Adrenal gland (tissue), 12 donors: ENCODE measurements around the gene ARHGAP20. TPM values are rescaled to one million over a fixed set of nuclear protein-coding genes. Genes with fewer than 3 reads are reported as not detected.

Experiments used
- DNase-seq, 7 donors: peaks; one replicate each; pipeline ENCODE4 v3.0.0-alpha.2; 2019 to 2020
- H3K27ac ChIP-seq, 5 donors: fragments of 200-600 bp; sonication (generic) in 4 of 5; 1 replicate in 3 of 5; 2 replicates in 2 of 5; pipeline versions ENCODE4 v1.5.1 to v1.8.0; 2016 to 2020; ENCODE audit warnings: mild to moderate bottlenecking in 1 of 5
- H3K27me3 ChIP-seq: fragments of 200-600 bp; 2 replicates; pipeline ENCODE4 v1.8.0; 2021
- H3K36me3 ChIP-seq, 2 donors: fragments of 200-600 bp; replicated peaks in 1 of 2; 1 replicate in 1 of 2; 2 replicates in 1 of 2; pipeline versions ENCODE4 v1.5.1 to v1.8.0; 2018 to 2022
- H3K4me1 ChIP-seq, 2 donors: fragments of 200-600 bp; replicated peaks in 1 of 2; 1 replicate in 1 of 2; 2 replicates in 1 of 2; pipeline versions ENCODE4 v1.5.1 to v1.8.0; 2018 to 2021
- H3K4me3 ChIP-seq, 4 donors: fragments of 200-600 bp; sonication (generic) in 3 of 4; one replicate each; pipeline ENCODE4 v1.5.1; 2016 to 2018
- H3K9me3 ChIP-seq, 3 donors: fragments of 200-600 bp; sonication (generic) in 1 of 3; replicated peaks in 1 of 3; 1 replicate in 2 of 3; 2 replicates in 1 of 3; pipeline versions ENCODE4 v1.5.1 to v1.8.0; 2016 to 2021
- POLR2A ChIP-seq, 2 donors: fragments of 450-650 bp; IDR thresholded peaks; one replicate each; pipeline ENCODE4 v1.6.1; 2017; ENCODE audit warnings: antibody characterized with exemption in 2 of 2, mild to moderate bottlenecking in 2 of 2, moderate library complexity in 1 of 2
- WGBS, 4 donors: extraction: QIAGEN DNeasy Blood & Tissue Kit in 2 of 4; methylation state at CpG; one replicate each; pipeline versions ENCODE4 v1.1.5 to v1.1.7; 2013 to 2017; 5-methylcytosine and 5-hydroxymethylcytosine counted together
- intact Hi-C, 2 donors: fragments of 100-400 bp; cut with DNase I; formaldehyde crosslinking; loops; one replicate each; pipeline versions ENCODE4 v1.14.1 to v1.15.0; 2022 to 2023
- polyA plus RNA-seq, 3 donors: library from polyadenylated mRNA; stranded (reverse); fragments of 200-250 nt in 2 of 3; fragments of 350-450 nt in 1 of 3; fragmentation: Illumina TruSeq in 1 of 3; extraction: RNeasy Lipid Tissue Mini Kit (QIAGEN cat#74804) in 1 of 3; gene quantifications; one replicate each; pipeline ENCODE4 v1.2.3, GENCODE V29; 2013 to 2014
- total RNA-seq, 9 donors: library from RNA; depleted of rRNA in 4 of 9; stranded (reverse); fragments of >200 nt in 4 of 9; fragments of 120-200 nt in 1 of 9; fragmentation: NEBNext Ultra II Directional in 1 of 9; extraction: Animal tissue kit (Norgen Biotek cat#: 25700) in 1 of 9; gene quantifications; one replicate each; pipeline versions ENCODE4 v1.1.0 to v1.2.4, GENCODE V29; 2013 to 2023
- TF ChIP-seq, protein P1 (sequence below), 6 experiments: fragments of 450-650 bp in 4 of 6; fragments of 200-600 bp in 2 of 6; sonication (generic) in 1 of 6; IDR thresholded peaks; 1 replicate in 5 of 6; 2 replicates in 1 of 6; pipeline versions ENCODE4 v1.5.1 to v1.8.0; 2016 to 2021; ENCODE audit warnings: antibody characterized with exemption in 6 of 6, mild to moderate bottlenecking in 2 of 6, moderate library complexity in 1 of 6
- donor health status: healthy with polysubstance abuse.
- donor health status: Bipolar disorder and iron deficiency.
- donor health status: DM: yes; HTN: yes; CAD: no.
- donor health status: DM: no; HTN: no; CAD: no.
- donor health status: DM: no; HTN: no; CAD: no.
- donor health status: DM: yes; HTN: yes; CAD: no.

The ARHGAP20 gene
- total and polyA plus RNA-seq, 12 donors = 0.84 to 8.2 (median 3.7) TPM

- no peak for TF ChIP-seq POLR2A (IDR thresholded peaks at IDR 0.05)
- TF ChIP-seq, protein P1, sequence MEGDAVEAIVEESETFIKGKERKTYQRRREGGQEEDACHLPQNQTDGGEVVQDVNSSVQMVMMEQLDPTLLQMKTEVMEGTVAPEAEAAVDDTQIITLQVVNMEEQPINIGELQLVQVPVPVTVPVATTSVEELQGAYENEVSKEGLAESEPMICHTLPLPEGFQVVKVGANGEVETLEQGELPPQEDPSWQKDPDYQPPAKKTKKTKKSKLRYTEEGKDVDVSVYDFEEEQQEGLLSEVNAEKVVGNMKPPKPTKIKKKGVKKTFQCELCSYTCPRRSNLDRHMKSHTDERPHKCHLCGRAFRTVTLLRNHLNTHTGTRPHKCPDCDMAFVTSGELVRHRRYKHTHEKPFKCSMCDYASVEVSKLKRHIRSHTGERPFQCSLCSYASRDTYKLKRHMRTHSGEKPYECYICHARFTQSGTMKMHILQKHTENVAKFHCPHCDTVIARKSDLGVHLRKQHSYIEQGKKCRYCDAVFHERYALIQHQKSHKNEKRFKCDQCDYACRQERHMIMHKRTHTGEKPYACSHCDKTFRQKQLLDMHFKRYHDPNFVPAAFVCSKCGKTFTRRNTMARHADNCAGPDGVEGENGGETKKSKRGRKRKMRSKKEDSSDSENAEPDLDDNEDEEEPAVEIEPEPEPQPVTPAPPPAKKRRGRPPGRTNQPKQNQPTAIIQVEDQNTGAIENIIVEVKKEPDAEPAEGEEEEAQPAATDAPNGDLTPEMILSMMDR (IDR thresholded peaks at IDR 0.05) = no peak
- Histone ChIP-seq H3K4me1 (peaks cover 0 to 21% of the 10 kb centered on the region in 2 donors), H3K4me3 (peak overlapping the region; percentile 28 to 85 (median 44)), H3K27me3 (no peaks in the 10 kb centered on the region), H3K9me3 (no peaks in the 10 kb centered on the region), H3K27ac (peak overlapping the region in 4 of 5 donors; percentile 15 to 87 (median 72)), H3K36me3 (no peaks in the 10 kb centered on the region)
- intact Hi-C loops = loop anchor here in 1 of 2 donors (10.0 kb wide), 1 partner anchor 523 kb away; no protein-coding TSS in a partner anchor
- 0 to 1% (median 1%) methylated on average over 7 to 24 of the region's 24 CpGs; no CpG with 5 or more reads in 1 of the 4 donors for WGBS, 4 donors
- DNase-seq = peak in 2 of 7 donors; percentile 24 to 50
These were observed 825 bp downstream of the ARHGAP20 start for GRCh38 chr11:110711448-110711775.

DNA sequence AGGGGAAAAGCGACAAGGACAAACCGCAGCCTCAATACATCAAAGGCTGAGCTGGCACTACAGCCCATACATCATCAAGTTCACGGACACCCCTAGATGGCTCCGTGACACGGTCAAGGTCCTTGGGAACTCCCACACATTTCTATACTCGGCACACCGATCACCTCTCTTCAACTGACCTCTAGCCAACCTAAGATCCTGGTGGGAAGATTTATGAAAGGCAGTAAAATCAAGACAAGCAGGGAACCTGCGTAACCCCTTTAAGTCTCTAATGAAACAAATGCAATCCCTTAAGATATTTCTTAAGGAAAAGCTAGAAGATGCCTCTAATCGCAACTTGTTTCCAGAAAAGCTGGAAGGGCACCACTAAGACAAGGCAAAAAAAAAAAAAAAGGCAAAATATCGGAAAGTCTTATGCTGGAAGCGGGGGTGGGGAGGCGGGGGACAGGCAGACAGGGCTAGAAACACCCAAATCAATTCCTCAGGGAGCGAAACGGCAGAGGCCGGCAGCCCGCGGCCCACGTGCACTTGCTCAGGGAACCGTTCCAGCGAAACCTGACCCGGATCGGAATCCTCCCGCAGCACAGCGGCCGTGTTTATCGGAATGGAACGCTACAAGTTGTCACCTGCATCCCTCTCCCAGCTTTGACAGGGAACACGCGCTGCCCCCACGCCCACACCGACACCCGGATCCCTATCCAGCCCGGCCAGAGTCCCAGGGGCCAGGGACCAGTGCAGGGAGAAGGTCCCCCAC is 1.4 kb downstream of the ARHGAP20 start:
- peak in 1 of 2 donors; percentile 36 for TF ChIP-seq POLR2A (IDR thresholded peaks at IDR 0.05)
- TF ChIP-seq, protein P1 (IDR thresholded peaks at IDR 0.05) = no peak
- Histone ChIP-seq H3K9me3 (no peaks in the 10 kb centered on the region), H3K36me3 (no peaks in the 10 kb centered on the region), H3K27me3 (no peaks in the 10 kb centered on the region), H3K4me1 (peaks cover 0 to 21% of the 10 kb centered on the region in 2 donors), H3K27ac (peak overlapping the region in 3 of 5 donors; percentile 21 to 87 (median 73)), H3K4me3 (peak overlapping the region in 3 of 4 donors; percentile 4 to 85 (median 45))
- DNase-seq = peak; percentile 63 to 87 (median 79)
- 3 to 8% (median 4%) methylated on average over 26 to 33 of the region's 33 CpGs for WGBS, 4 donors
- intact Hi-C loops = loop anchor here in 1 of 2 donors (10.0 kb wide), 1 partner anchor 524 kb away; no protein-coding TSS in a partner anchor

DNA sequence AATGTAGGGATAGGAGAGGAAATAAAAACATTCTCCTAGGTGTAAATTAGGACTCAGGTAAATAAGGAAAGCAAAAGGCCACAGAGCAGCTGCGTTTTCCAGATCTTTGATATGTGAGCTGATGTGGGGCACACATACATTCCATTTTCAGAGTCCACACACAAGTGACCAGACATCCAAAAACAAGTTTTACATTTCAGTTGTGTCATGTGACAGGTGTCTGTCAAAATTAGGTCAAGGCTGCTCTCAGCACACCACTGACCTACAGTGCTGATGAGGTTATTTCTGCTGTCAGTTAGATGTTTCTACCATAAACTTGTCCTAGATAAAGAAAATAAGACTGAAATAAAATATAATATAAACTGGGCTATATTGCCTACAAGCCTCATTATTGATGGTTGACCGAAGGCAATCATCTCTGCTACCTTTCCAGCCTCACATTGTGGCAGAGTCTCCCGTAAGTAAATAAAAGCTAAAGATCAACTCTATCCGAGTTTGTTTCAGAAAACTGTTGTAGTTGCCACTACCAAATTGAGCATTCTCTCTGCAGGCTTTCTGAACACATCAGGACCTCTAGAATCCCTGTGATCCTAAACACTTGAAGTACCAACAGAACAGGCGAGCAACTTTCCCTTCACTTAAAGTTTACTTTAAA is 7.9 kb downstream of the ARHGAP20 start:
- no peak for DNase-seq
- Histone ChIP-seq H3K36me3 (no peaks in the 10 kb centered on the region), H3K4me1 (no peaks in the 10 kb centered on the region), H3K27ac (no peak overlapping the region), H3K27me3 (no peaks in the 10 kb centered on the region), H3K9me3 (no peaks in the 10 kb centered on the region), H3K4me3 (no peak overlapping the region)
- intact Hi-C loops = no loop called here
- TF ChIP-seq, protein P1 (IDR thresholded peaks at IDR 0.05) = no peak
- TF ChIP-seq POLR2A (IDR thresholded peaks at IDR 0.05) = no peak
- WGBS, 4 donors = 85 to 94% (median 88%) methylated on average over 5 of the region's 5 CpGs

DNA sequence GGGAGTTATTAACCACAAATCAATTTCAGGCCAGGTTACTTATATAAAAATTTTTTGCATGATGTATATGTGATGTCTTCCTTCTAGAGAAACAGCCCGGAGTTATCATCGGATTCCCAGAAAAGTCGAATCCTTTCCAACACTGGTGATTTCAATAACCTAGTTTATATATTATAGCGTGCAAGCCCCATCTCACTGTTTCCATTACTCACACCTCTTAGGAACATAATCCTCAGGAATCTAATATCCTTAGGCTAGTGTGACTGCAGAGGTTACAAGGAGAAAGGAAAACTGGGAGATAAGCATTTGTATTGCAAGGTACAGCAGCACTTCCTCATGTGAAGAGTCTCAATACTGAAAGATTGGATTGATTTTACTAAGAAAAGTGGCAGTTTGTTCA is 20.3 kb downstream of the ARHGAP20 start:
- H3K4me1 ChIP-seq = no peaks in the 10 kb centered on the region
- no peak overlapping the region for H3K4me3 ChIP-seq
- H3K27ac ChIP-seq = no peak overlapping the region
- no peak for TF ChIP-seq POLR2A (IDR thresholded peaks at IDR 0.05)
- TF ChIP-seq, protein P1 (IDR thresholded peaks at IDR 0.05) = no peak
- H3K36me3 ChIP-seq = no peaks in the 10 kb centered on the region
- no peaks in the 10 kb centered on the region for H3K27me3 ChIP-seq
- 88 to 96% (median 92%) methylated on average over 4 of the region's 4 CpGs for WGBS, 4 donors
- intact Hi-C loops = no loop called here
- DNase-seq = no peak
- no peaks in the 10 kb centered on the region for H3K9me3 ChIP-seq
